Endodermal cell (in vitro differentiated cells): ENCODE measurements around the gene SUSD2. TPM values are rescaled to one million over a fixed set of nuclear protein-coding genes. Genes with fewer than 3 reads are reported as not detected.

Experiments
- DNase-seq: peaks from one replicate; pipeline ENCODE4 v3.0.0-alpha.2; 2017
- H3K27ac ChIP-seq: 2 replicates; pipeline ENCODE4 v1.5.1; 2013; ENCODE audit warnings: mild to moderate bottlenecking, low read depth, low read length, moderate library complexity
- H3K27me3 ChIP-seq: 2 replicates; pipeline ENCODE4 v1.6.1; 2013; ENCODE audit warnings: mild to moderate bottlenecking, low read length, moderate library complexity; ENCODE audit not compliant: insufficient read depth, control insufficient read depth, poor library complexity, severe bottlenecking
- H3K36me3 ChIP-seq: 2 replicates; pipeline ENCODE4 v1.7.0; 2013; ENCODE audit warnings: mild to moderate bottlenecking, low read length, moderate library complexity; ENCODE audit not compliant: control insufficient read depth, insufficient read depth
- H3K4me1 ChIP-seq: one replicate; pipeline ENCODE4 v1.7.0; 2013; ENCODE audit warnings: low read length; ENCODE audit not compliant: control insufficient read depth, insufficient read depth
- H3K4me3 ChIP-seq: 2 replicates; pipeline ENCODE4 v1.5.1; 2013; ENCODE audit warnings: mild to moderate bottlenecking, low read length, moderate library complexity
- H3K9ac ChIP-seq: 2 replicates; pipeline ENCODE4 v1.6.1; 2013; ENCODE audit warnings: mild to moderate bottlenecking, low read length, moderate library complexity; ENCODE audit not compliant: poor library complexity, severe bottlenecking; ENCODE audit errors: extremely low read depth
- H3K9me3 ChIP-seq: 2 replicates; pipeline ENCODE4 v1.6.1; 2013; ENCODE audit warnings: mild to moderate bottlenecking, low read length, moderate library complexity; ENCODE audit not compliant: control insufficient read depth
- H3K27ac Mint-ChIP-seq: 2 replicates; pipeline ENCODE4 v1.8.0; 2020; ENCODE audit warnings: mixed read lengths
- H3K27me3 Mint-ChIP-seq: 2 replicates; pipeline ENCODE4 v1.8.0; 2021; ENCODE audit warnings: mild to moderate bottlenecking, mixed read lengths; ENCODE audit not compliant: insufficient read depth
- H3K36me3 Mint-ChIP-seq: 2 replicates; pipeline ENCODE4 v1.8.0; 2020; ENCODE audit warnings: low read depth, mixed read lengths
- H3K4me1 Mint-ChIP-seq: 2 replicates; pipeline ENCODE4 v1.8.0; 2020; ENCODE audit warnings: mixed read lengths
- H3K4me3 Mint-ChIP-seq: 2 replicates; pipeline ENCODE4 v1.8.0; 2020; ENCODE audit warnings: mild to moderate bottlenecking, moderate library complexity, mixed read lengths
- H3K9me3 Mint-ChIP-seq: 2 replicates; pipeline ENCODE4 v1.8.0; 2020; ENCODE audit warnings: mild to moderate bottlenecking, mixed read lengths
- CTCF ChIP-seq: fragments of 200-600 bp; sonication (generic); conservative IDR thresholded peaks from 2 replicates; pipeline ENCODE4 v1.5.0; 2021; ENCODE audit warnings: antibody characterized with exemption, mild to moderate bottlenecking
- WGBS, 2 experiments: methylation state at CpG; one replicate each; pipeline versions ENCODE4 v1.1.5 to v1.1.7; 2013; ENCODE audit warnings: missing lambda C conversion rate in 2 of 2, mixed read lengths in 1 of 2; ENCODE audit not compliant: insufficient coverage in 1 of 2, insufficient read length in 1 of 2; 5-methylcytosine and 5-hydroxymethylcytosine counted together
- total RNA-seq, 2 donors: library from RNA; stranded (reverse); fragmentation: NEBNext Ultra II Directional in 1 of 2; extraction: Animal tissue kit (Norgen Biotek cat#: 25700) in 1 of 2; gene quantifications; 2 replicates in 1 of 2; 3 replicates in 1 of 2; pipeline ENCODE4 v1.2.1, GENCODE V29; 2021

SUSD2 gene
- total RNA-seq, 2 donors from 2014 or later: 0.40 to 1.6 TPM

GRCh38 chr22:24177045-24177444, 4.2 kb upstream of the SUSD2 start:
- peaks cover 16% of the 10 kb centered on the region for H3K36me3 ChIP-seq
- no peaks in the 10 kb centered on the region for H3K4me1 ChIP-seq
- H3K4me3 Mint-ChIP-seq: no peak overlapping the region
- H3K9me3 Mint-ChIP-seq: no peaks in the 10 kb centered on the region
- no peaks in the 10 kb centered on the region for H3K27me3 Mint-ChIP-seq
- 90 to 100% methylated on average over 4 to 5 of the region's 5 CpGs for WGBS, 2 experiments
- H3K4me1 Mint-ChIP-seq: no peaks in the 10 kb centered on the region
- peaks cover 15% of the 10 kb centered on the region for H3K36me3 Mint-ChIP-seq
- no peak for TF ChIP-seq CTCF
- H3K27me3 ChIP-seq: no peaks in the 10 kb centered on the region
- no peak overlapping the region for H3K27ac Mint-ChIP-seq
- H3K27ac ChIP-seq: no peak overlapping the region
- H3K9me3 ChIP-seq: no peaks in the 10 kb centered on the region
- DNase-seq: no peak
- no peak overlapping the region for H3K9ac ChIP-seq
- H3K4me3 ChIP-seq: no peak overlapping the region

- Histone ChIP-seq H3K9me3 (no peaks in the 10 kb centered on the region), H3K36me3 (peaks cover 13% of the 10 kb centered on the region), H3K27me3 (no peaks in the 10 kb centered on the region), H3K27ac (no peak overlapping the region), H3K4me3 (no peak overlapping the region), H3K4me1 (no peaks in the 10 kb centered on the region), H3K9ac (no peak overlapping the region)
- WGBS, 2 experiments: 94 to 97% methylated on average over 2 to 10 of the region's 10 CpGs
- Mint-ChIP-seq H3K4me1 (no peaks in the 10 kb centered on the region), H3K27me3 (no peaks in the 10 kb centered on the region), H3K9me3 (no peaks in the 10 kb centered on the region), H3K36me3 (peaks cover 11% of the 10 kb centered on the region), H3K27ac (no peak overlapping the region), H3K4me3 (no peak overlapping the region)
- no peak for DNase-seq
- TF ChIP-seq CTCF: no peak
Measured at GRCh38 chr22:24177456-24177855, 3.8 kb upstream of the SUSD2 start.

- no peak for DNase-seq
- Histone ChIP-seq H3K9me3 (no peaks in the 10 kb centered on the region), H3K4me3 (no peak overlapping the region), H3K27ac (no peak overlapping the region), H3K27me3 (no peaks in the 10 kb centered on the region), H3K9ac (no peak overlapping the region), H3K4me1 (no peaks in the 10 kb centered on the region), H3K36me3 (peaks cover 11% of the 10 kb centered on the region)
- peaks cover 9% of the 10 kb centered on the region for H3K36me3 Mint-ChIP-seq
- no peaks in the 10 kb centered on the region for H3K27me3 Mint-ChIP-seq
- H3K4me3 Mint-ChIP-seq: no peak overlapping the region
- 96 to 100% methylated on average over 9 to 12 of the region's 12 CpGs for WGBS, 2 experiments
- H3K4me1 Mint-ChIP-seq: no peaks in the 10 kb centered on the region
- H3K27ac Mint-ChIP-seq: no peak overlapping the region
- no peaks in the 10 kb centered on the region for H3K9me3 Mint-ChIP-seq
- no peak for TF ChIP-seq CTCF
Measured at GRCh38 chr22:24178021-24178431, 3.3 kb upstream of the SUSD2 start.
